NCI-H1048 (cell line): ENCODE results near the gene PRDM8.
"Not testable (repeated sequence)": the region's sequence is repeated elsewhere in the genome, so short reads cannot be mapped to it uniquely, and the experiment has no call there.

Experiments used
- DNase-seq: peaks from one replicate; lab custom pipeline; 2025; lab: John Stamatoyannopoulos, UW

PRDM8 gene

DNA sequence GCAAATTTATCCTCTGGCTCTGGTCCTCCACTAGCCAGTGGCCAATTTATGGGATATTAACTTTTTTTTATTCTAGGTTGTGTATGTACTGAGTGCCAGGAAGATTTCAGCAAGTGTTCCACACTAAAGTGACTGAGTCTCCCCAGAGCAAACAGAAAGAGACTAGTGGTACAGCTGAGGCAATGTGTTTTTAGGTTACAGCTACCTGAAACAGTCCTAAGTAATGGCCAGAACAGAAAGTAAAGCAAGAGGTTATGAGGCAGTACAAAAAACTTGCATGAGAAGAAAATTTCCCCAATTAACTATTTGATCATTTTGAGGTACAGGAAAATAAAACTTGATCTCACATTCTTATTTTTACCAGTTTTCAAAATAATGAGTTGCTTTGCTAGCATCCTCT, 31.2 kb downstream of the PRDM8 start:
- no peak for DNase-seq

DNA sequence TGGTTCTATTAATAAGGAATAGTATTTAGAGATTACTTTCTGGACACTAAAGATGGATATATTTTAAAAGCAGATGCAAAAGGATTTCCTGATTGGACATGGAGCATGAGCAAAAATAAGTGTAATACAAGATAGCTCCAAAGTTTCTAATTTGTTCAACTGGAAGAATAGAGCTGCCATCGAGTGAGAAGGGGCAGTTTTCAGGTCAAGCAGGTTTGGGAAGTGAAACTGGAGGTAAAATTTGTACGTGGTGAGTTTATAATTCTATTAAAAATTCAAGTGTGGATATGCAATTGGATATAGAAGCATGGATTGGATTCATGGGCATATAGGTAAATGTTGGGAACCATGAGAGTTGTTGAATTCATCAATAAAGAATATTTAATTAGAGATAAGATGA, 31.8 kb downstream of the PRDM8 start:
- no peak for DNase-seq

DNA sequence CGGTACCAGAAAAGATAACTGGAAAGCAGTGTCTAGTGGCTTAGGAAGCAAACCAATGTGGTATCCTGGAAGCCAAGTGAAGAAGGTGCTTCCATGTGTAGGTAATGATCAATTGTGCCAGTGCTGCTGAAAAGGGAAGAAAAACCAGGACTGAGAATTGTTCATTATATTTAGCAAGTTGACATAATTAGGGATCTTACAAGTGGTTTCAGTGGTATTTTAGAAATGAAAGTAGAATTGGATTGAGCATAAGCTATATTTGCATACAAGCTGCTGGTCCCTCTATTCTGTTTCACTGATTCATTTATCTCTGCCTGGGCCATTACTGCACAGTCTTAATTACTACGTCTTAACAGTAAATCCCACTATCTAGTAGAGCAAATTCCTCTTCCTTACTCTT, 32.3 kb downstream of the PRDM8 start:
- no peak for DNase-seq

DNA sequence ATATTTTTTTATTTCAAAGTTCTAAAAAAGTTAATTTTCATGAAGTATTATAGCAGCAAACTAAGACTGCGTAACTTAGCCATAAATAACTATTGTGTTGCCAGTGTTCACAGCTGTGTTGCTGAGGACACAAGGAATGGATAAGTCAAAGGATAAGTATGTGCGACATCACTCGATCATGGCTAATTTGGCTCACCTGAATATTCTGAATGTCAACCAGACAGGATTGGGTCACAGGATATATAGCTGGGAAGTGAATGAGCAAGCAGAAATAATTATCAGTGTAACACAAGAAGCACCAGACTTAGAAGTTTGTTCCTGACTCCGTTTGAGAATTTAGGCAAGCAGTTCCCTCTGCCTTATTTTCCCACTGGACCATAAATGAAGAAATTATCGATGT, 33.9 kb downstream of the PRDM8 start:
- DNase-seq: no peak

DNA sequence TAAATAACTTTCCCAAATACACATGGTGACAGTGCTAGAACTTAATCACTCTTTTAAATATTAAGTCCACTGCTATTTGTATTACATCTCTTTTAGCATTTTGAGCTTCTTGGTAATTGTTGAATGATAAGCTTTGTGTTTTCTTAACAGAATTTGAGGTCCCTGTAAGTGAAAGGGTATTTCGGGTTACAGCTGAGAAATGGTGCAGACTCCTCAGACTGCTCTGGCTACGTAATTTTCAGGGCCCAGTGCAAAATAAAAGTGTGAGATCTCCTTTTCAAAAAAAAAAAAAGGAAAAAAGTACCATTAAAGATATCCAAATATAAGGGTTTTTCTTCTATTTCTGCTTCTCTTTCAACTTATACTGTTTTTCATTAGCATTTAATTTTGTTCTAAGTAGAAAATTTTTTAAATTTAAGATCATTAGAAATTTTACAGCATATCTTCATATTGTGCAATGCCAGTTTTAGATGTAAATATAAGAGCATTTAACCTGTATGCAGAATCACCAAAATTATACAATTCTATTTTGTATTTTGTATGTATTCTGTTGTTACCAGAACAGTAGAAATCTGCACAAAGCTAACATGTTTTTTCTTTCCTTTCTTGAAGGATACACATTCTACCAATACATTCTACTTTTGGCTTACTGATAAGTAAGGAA, 35.5 kb downstream of the PRDM8 start:
- no peak for DNase-seq

DNA sequence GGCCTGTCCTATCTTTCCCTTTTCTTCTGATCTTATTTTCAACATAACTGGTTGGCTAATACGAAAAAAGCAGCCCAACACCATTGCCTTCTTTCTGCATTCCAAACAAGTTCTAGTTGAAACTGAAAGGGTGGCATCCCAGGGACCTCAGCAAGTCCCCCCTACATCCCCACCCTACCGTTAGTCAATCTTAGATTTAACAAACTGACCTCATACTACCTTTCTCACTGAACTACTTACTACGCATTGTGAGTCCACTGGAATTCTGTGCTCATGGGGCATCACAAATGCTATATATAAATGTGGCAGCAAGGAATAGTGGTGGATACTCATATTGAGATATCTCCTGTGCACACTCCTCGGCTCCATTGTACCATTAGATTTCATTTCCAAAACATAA, 36.1 kb downstream of the PRDM8 start:
- no peak for DNase-seq

DNA sequence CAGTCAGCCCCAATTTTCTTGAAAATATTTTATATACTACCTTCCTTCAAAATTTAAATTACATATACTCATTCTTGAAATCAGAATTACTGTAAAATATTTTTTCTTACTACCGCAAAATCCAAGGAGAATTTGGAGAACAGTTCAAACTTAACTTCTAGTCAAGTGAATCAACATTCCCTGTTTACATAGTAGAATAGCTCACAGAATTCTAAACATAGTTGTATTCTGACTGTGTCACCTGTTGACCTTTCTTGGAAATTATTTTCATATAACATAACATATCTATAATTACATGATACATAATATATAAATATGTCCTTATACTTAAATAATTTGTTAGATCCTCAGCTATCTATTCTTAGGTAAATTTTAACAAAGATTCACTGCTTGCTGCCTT, 38.1 kb downstream of the PRDM8 start:
- DNase-seq: no peak

DNA sequence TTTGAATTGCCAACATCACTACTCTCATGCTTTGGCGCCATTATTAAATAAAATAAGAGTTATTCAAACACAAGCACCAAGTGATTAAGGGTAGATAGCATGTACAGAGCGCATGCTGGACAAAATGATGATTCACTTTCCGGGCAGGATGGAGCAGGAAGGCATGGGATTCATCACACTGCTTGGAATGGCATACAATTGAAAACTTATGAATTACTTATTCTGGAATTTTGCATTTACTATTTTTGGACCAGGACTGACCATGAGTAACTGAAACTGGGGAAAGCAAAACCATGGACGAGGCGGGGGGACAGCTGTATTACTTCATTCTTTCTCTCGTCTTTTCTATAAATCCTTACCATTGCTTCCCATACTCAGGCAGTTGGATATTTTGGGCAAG, 40.7 kb downstream of the PRDM8 start:
- DNase-seq: no peak

DNA sequence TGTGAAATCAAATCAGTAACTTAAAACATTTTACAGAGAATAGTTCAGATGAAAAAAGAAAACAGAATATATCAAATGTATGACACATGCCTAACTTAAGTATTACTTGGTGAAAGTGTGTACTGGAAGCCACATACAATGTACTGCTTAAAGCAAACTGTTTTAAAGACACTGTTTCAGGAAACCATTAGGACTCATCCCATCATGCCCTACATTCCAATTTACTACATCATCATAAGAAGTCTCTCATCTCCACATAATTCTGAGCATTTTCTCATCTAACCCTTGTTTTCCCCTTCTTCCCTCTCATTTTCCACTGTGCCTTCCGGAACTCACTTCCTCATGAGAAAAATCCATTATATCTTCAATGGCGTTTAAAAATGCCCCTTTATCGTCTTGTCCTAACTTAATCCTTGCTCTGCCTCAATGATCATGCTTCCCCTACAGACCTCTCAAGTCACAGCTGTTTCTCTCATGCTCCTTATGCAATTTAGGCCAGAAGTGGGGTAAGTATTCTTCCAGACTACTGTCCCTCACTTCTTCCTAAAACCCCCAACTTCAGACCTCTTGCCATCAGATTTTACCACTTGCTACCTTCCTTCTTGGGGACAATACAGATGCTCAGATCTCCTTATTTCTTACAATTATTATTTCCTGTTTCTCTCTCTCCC, 42.3 kb downstream of the PRDM8 start:
- no peak for DNase-seq

DNA sequence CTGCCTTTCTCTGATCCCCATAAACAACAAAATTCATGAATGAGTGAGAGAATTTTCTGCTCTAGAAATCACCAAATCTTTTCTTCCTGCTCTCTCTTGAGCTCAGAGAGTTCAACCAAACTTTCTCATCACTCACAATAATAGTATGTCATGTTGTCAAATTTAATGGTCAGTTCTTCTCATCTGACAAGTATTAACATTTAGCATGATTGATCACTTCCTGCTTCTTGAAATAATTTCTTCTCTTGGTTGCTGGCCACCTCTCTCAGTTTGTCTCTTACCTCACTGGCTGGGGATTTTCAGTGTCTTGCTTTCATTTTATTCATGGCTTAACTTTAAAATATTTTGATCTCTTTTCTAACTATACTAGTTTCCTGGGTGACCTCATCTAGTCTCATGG, 43.7 kb downstream of the PRDM8 start:
- no peak for DNase-seq

DNA sequence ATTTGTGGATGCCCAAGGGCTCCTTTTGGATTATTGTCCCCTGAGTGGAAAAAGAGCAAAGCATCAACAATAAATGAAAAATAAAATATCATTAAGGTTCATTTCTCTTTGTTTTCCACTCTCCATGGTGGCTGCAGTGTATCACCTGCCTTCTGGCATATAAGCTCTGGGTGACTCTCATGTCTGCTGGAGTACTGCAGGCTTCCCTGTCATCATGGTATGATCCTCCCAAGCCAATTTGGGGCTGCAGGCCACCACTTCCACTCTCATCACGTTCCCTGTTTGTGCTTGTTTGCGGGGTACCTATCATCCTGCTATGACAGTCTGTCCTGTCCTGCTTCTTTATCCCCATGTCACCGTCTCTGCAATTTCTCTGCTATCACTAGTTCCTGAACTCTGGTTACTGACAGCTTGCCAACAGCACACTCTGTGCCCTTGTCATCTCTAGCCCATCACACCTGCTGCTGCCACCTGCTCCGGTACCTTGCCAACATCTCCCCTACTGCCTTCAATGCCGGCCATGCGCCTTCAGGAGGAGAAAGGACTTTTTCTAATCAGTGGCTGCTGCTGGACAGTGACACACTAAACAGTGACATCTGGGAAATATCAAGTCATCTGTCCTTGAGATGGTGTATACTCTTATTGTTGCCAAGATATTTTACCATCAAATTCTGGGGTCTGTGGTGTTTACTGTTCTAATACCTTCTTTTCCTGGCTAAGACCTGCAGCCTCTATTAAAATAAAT, 46.1 kb downstream of the PRDM8 start:
- DNase-seq: no peak

DNA sequence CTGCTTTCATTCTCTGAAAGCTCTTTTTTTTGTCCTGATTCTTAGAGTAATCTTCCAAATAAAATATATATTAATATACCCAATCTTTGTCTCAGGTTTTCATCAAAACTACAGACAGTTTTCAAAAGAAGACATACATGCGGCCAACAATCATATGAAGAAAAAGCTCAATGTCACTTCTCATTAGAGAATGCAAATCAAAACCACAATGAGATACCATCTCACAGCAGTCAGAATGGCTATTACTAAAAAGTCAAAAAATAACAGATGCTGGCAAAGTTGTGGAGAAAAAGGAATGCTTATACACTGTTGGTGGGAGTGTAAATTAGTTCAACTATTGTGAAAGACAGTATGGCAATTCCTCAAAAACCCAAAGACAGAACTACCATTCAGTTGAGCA, 50.2 kb downstream of the PRDM8 start:
- not testable (repeated sequence) for DNase-seq

DNA sequence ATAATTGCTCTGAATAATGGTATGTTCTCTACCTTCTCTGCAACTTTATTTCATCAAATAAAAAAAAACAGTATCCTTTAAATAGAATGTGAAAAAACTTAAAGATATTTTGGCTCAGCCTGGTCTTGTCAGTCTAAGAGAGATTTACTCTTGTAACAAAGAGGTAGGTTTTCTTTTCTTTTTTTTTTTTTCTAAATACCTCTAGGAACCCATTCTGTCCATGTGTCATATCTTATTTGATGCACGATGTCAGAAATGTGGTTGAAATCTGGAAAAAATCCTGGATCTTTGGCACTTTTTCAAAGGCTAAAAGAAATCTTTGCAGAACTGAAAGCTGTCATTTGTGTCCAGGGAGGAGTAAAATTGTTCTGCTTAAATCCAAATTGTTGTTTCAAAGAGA, 51.8 kb downstream of the PRDM8 start:
- no peak for DNase-seq

DNA sequence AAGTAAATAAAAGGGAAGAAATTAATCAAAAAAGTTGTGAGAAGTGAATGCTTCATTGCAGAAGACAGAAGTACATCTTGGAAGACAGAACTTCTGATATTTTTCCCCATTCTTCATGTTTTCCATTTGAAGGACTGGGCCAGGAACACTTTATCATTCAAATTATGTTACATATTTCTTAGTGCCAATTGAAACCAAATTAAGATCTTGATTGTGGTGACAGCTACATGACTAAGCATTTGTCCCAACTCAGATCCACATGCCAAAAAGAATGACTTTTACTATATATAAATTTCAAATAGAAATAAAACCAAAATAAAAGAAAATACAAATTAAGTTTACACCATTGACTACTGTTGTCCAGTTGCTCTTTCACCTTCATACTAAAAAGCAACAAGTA, 55.1 kb downstream of the PRDM8 start:
- no peak for DNase-seq

DNA sequence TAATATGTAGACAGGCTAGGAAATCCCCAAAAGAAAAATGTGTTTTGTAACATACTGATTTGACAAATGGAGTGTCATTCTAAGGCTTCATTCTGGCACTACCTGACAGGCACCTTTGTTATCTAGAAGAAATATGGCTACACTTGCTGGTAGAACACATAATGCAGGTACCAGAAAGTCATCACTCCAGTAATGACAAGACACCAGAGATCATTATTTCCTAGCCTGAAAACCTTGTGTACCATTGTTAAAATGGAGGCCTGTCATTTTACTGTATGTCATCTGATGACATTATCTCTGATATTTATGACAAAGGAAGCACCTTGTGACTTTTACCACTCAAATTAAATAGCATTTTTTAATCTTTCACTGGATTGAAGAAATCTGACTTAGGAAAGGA, 55.6 kb downstream of the PRDM8 start:
- no peak for DNase-seq

DNA sequence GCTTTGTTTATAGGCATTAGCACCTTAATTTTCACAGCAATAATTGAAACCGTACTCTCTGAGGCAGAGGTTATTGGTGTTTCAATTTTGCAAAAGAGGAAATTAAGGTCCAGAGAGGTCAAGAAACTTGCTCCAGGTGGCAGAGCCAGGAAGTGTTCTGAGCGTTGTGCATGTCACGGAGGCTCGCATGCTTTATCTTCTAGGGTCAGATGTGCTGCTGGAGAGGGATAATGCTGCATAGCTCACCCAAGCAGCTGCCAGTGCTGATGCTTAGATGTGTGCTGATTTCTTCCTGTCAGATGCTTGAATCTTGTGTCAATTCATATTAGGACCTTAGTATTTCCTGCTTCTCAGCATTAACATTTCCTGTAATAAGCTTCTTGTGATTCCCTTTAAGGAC, 56.2 kb downstream of the PRDM8 start:
- DNase-seq: no peak
